ENCODE measurements around the gene PRKCE. TPM values are rescaled to one million over a fixed set of nuclear protein-coding genes. Genes with fewer than 3 reads are reported as not detected.

The PRKCE gene
- polyA plus RNA-seq, 1 experiment = 16.7 TPM

GRCh38 chr2:46086578-46087070 lies 435.1 kb downstream of the PRKCE start:
- ChIA-PET CTCF (no interaction called here), POLR2A (no interaction called here)
- no peak for DNase-seq (ENCODE audit: low read depth, low spot score)
- TF ChIP-seq CTCF (IDR thresholded peaks at IDR 0.05; ENCODE audit: low read depth, low read length) = no peak
- Histone ChIP-seq H3K27me3 (ENCODE audit: control insufficient read depth, insufficient read depth, low read length) (no peaks in the 10 kb centered on the region), H3K4me3 (ENCODE audit: low read depth, low read length) (no peak overlapping the region), H3K27ac (ENCODE audit: low read depth, low read length) (no peak overlapping the region), H3K9me3 (ENCODE audit: control insufficient read depth, insufficient read depth, low read length) (no peaks in the 10 kb centered on the region; the same call in 1 of the 2 replicates)

- H3K9me3 ChIP-seq (ENCODE audit: control insufficient read depth, insufficient read depth, low read length) = no peaks in the 10 kb centered on the region; the same call in 1 of the 2 replicates
- H3K4me3 ChIP-seq (ENCODE audit: low read depth, low read length) = no peak overlapping the region
- POLR2A ChIA-PET = no interaction called here
- DNase-seq (ENCODE audit: low read depth, low spot score) = no peak
- CTCF ChIA-PET = no interaction called here
- TF ChIP-seq CTCF (IDR thresholded peaks at IDR 0.05; ENCODE audit: low read depth, low read length) = no peak
- no peaks in the 10 kb centered on the region for H3K27me3 ChIP-seq (ENCODE audit: control insufficient read depth, insufficient read depth, low read length)
- H3K27ac ChIP-seq (ENCODE audit: low read depth, low read length) = no peak overlapping the region
Measured at GRCh38 chr2:46087492-46087891, 436.0 kb downstream of the PRKCE start.

GRCh38 chr2:46091004-46091403 lies 439.5 kb downstream of the PRKCE start:
- CTCF ChIA-PET = no interaction called here
- Histone ChIP-seq H3K27ac (ENCODE audit: low read depth, low read length) (no peak overlapping the region), H3K27me3 (ENCODE audit: control insufficient read depth, insufficient read depth, low read length) (no peaks in the 10 kb centered on the region), H3K4me3 (ENCODE audit: low read depth, low read length) (no peak overlapping the region), H3K9me3 (ENCODE audit: control insufficient read depth, insufficient read depth, low read length) (peaks cover 5% of the 10 kb centered on the region)
- DNase-seq (ENCODE audit: low read depth, low spot score) = no peak
- no peak for TF ChIP-seq CTCF (IDR thresholded peaks at IDR 0.05; ENCODE audit: low read depth, low read length)
- POLR2A ChIA-PET = no interaction called here

- Histone ChIP-seq H3K27ac (ENCODE audit: low read depth, low read length) (no peak overlapping the region), H3K4me3 (ENCODE audit: low read depth, low read length) (no peak overlapping the region), H3K9me3 (ENCODE audit: control insufficient read depth, insufficient read depth, low read length) (peaks cover 5% of the 10 kb centered on the region), H3K27me3 (ENCODE audit: control insufficient read depth, insufficient read depth, low read length) (no peaks in the 10 kb centered on the region)
- CTCF ChIA-PET = no interaction called here
- POLR2A ChIA-PET = no interaction called here
- DNase-seq (ENCODE audit: low read depth, low spot score) = no peak
- TF ChIP-seq CTCF (IDR thresholded peaks at IDR 0.05; ENCODE audit: low read depth, low read length) = no peak
Measured at GRCh38 chr2:46091961-46092667, 440.6 kb downstream of the PRKCE start.

GRCh38 chr2:46094689-46095088 lies 443.2 kb downstream of the PRKCE start:
- DNase-seq (ENCODE audit: low read depth, low spot score) = no peak
- ChIA-PET CTCF (no interaction called here), POLR2A (interaction anchor here (0.7 kb wide), 1 partner anchor 21 kb away, joined by 4 read pairs; no protein-coding TSS in a partner anchor)
- no peak for TF ChIP-seq CTCF (IDR thresholded peaks at IDR 0.05; ENCODE audit: low read depth, low read length)
- no peak overlapping the region for H3K27ac ChIP-seq (ENCODE audit: low read depth, low read length)
- H3K4me3 ChIP-seq (ENCODE audit: low read depth, low read length) = no peak overlapping the region
- H3K27me3 ChIP-seq (ENCODE audit: control insufficient read depth, insufficient read depth, low read length) = no peaks in the 10 kb centered on the region
- H3K9me3 ChIP-seq (ENCODE audit: control insufficient read depth, insufficient read depth, low read length) = peaks cover 5% of the 10 kb centered on the region
